ENCODE results near the gene LEF1. TPM values are rescaled to one million over a fixed set of nuclear protein-coding genes. Genes with fewer than 3 reads are reported as not detected.

Gene LEF1
- polyA plus RNA-seq, 1 donor (not counting 4 experiments of a cell fraction or from before 2014, with no cell fraction given) = 1.5 TPM

GRCh38 chr4:108056418-108056817 is 112.3 kb downstream of the LEF1 start:
- Histone ChIP-seq H3K27me3 (ENCODE audit: control insufficient read depth, extremely low read depth, insufficient read depth, low read length) (no peaks in the 10 kb centered on the region), H3K36me3 (ENCODE audit: control insufficient read depth in 2 of 2, extremely low read depth in 1 of 2, insufficient read depth in 2 of 2, low read length in 2 of 2) (no peaks in the 10 kb centered on the region), H3K4me1 (ENCODE audit: control insufficient read depth, extremely low read depth, insufficient read depth, low read length) (no peaks in the 10 kb centered on the region), H3K9me3 (ENCODE audit: control insufficient read depth, low read depth, low read length) (no peaks in the 10 kb centered on the region), H2AFZ (ENCODE audit: control insufficient read depth, low read length) (no peak overlapping the region), H3K27ac (ENCODE audit: control insufficient read depth, insufficient read depth, low read length) (no peak overlapping the region), H4K20me1 (ENCODE audit: control insufficient read depth, extremely low read depth, insufficient read depth, low read length) (no peaks in the 10 kb centered on the region), H3K4me3 (ENCODE audit: control insufficient read depth in 2 of 3, extremely low read depth in 1 of 3, insufficient read depth in 2 of 3, low read depth in 1 of 3, low read length in 3 of 3) (no peak overlapping the region), H3K9ac (ENCODE audit: control insufficient read depth, extremely low read depth, insufficient read depth, low read length) (no peak overlapping the region), H3K9me1 (ENCODE audit: control insufficient read depth, extremely low read depth, insufficient read depth, low read length) (no peaks in the 10 kb centered on the region), H3K4me2 (ENCODE audit: control insufficient read depth, extremely low read depth, insufficient read depth, low read depth, low read length) (no peak overlapping the region), H3K79me2 (ENCODE audit: control insufficient read depth, insufficient read depth, low read length) (no peaks in the 10 kb centered on the region)
- dilution Hi-C loops (cut with MboI; ENCODE audit: extremely low pct_ligation_motif_present, low sequenced_read_pairs) = no loop called here
- TF ChIP-seq CTCF (optimal IDR thresholded peaks at IDR 0.05 in 1 of 3, IDR thresholded peaks at IDR 0.05 in 1 of 3, conservative IDR thresholded peaks at IDR 0.05 in 1 of 3; ENCODE audit: extremely low read depth in 1 of 3, insufficient read depth in 2 of 3, low read length in 3 of 3) = no peak
- TF ChIP-seq EZH2 (IDR thresholded peaks at IDR 0.05; ENCODE audit: low read length) = no peak
- no peak for DNase-seq (ENCODE audit: low read depth, low spot score)
- FAIRE-seq = no peak

GRCh38 chr4:108055787-108056186 is 112.9 kb downstream of the LEF1 start:
- Histone ChIP-seq H3K36me3 (ENCODE audit: control insufficient read depth in 2 of 2, extremely low read depth in 1 of 2, insufficient read depth in 2 of 2, low read length in 2 of 2) (no peaks in the 10 kb centered on the region), H4K20me1 (ENCODE audit: control insufficient read depth, extremely low read depth, insufficient read depth, low read length) (no peaks in the 10 kb centered on the region), H3K9ac (ENCODE audit: control insufficient read depth, extremely low read depth, insufficient read depth, low read length) (no peak overlapping the region), H3K9me1 (ENCODE audit: control insufficient read depth, extremely low read depth, insufficient read depth, low read length) (no peaks in the 10 kb centered on the region), H3K4me1 (ENCODE audit: control insufficient read depth, extremely low read depth, insufficient read depth, low read length) (no peaks in the 10 kb centered on the region), H3K9me3 (ENCODE audit: control insufficient read depth, low read depth, low read length) (no peaks in the 10 kb centered on the region), H3K4me2 (ENCODE audit: control insufficient read depth, extremely low read depth, insufficient read depth, low read depth, low read length) (no peak overlapping the region), H3K27me3 (ENCODE audit: control insufficient read depth, extremely low read depth, insufficient read depth, low read length) (no peaks in the 10 kb centered on the region), H3K27ac (ENCODE audit: control insufficient read depth, insufficient read depth, low read length) (no peak overlapping the region), H2AFZ (ENCODE audit: control insufficient read depth, low read length) (no peak overlapping the region), H3K79me2 (ENCODE audit: control insufficient read depth, insufficient read depth, low read length) (no peaks in the 10 kb centered on the region), H3K4me3 (ENCODE audit: control insufficient read depth in 2 of 3, extremely low read depth in 1 of 3, insufficient read depth in 2 of 3, low read depth in 1 of 3, low read length in 3 of 3) (no peak overlapping the region)
- FAIRE-seq (no peak), DNase-seq (ENCODE audit: low read depth, low spot score) (no peak)
- dilution Hi-C loops (cut with MboI; ENCODE audit: extremely low pct_ligation_motif_present, low sequenced_read_pairs) = no loop called here
- no peak for TF ChIP-seq EZH2 (IDR thresholded peaks at IDR 0.05; ENCODE audit: low read length)

- H3K9me3 ChIP-seq (ENCODE audit: control insufficient read depth, low read depth, low read length) = no peaks in the 10 kb centered on the region
- no peak overlapping the region for H2AFZ ChIP-seq (ENCODE audit: control insufficient read depth, low read length)
- H3K9ac ChIP-seq (ENCODE audit: control insufficient read depth, extremely low read depth, insufficient read depth, low read length) = no peak overlapping the region
- no peaks in the 10 kb centered on the region for H3K36me3 ChIP-seq (ENCODE audit: control insufficient read depth in 2 of 2, extremely low read depth in 1 of 2, insufficient read depth in 2 of 2, low read length in 2 of 2)
- FAIRE-seq (no peak), DNase-seq (ENCODE audit: low read depth, low spot score) (no peak)
- dilution Hi-C loops (cut with MboI; ENCODE audit: extremely low pct_ligation_motif_present, low sequenced_read_pairs) = no loop called here
- TF ChIP-seq EZH2 (IDR thresholded peaks at IDR 0.05; ENCODE audit: low read length) = no peak
- TF ChIP-seq CTCF (optimal IDR thresholded peaks at IDR 0.05 in 1 of 3, IDR thresholded peaks at IDR 0.05 in 1 of 3, conservative IDR thresholded peaks at IDR 0.05 in 1 of 3; ENCODE audit: extremely low read depth in 1 of 3, insufficient read depth in 2 of 3, low read length in 3 of 3) = no peak
- no peaks in the 10 kb centered on the region for H3K4me1 ChIP-seq (ENCODE audit: control insufficient read depth, extremely low read depth, insufficient read depth, low read length)
- H3K4me2 ChIP-seq (ENCODE audit: control insufficient read depth, extremely low read depth, insufficient read depth, low read depth, low read length) = no peak overlapping the region
- H4K20me1 ChIP-seq (ENCODE audit: control insufficient read depth, extremely low read depth, insufficient read depth, low read length) = no peaks in the 10 kb centered on the region
- H3K27me3 ChIP-seq (ENCODE audit: control insufficient read depth, extremely low read depth, insufficient read depth, low read length) = no peaks in the 10 kb centered on the region
- no peaks in the 10 kb centered on the region for H3K9me1 ChIP-seq (ENCODE audit: control insufficient read depth, extremely low read depth, insufficient read depth, low read length)
- no peak overlapping the region for H3K27ac ChIP-seq (ENCODE audit: control insufficient read depth, insufficient read depth, low read length)
- no peaks in the 10 kb centered on the region for H3K79me2 ChIP-seq (ENCODE audit: control insufficient read depth, insufficient read depth, low read length)
- H3K4me3 ChIP-seq (ENCODE audit: control insufficient read depth in 2 of 3, extremely low read depth in 1 of 3, insufficient read depth in 2 of 3, low read depth in 1 of 3, low read length in 3 of 3) = no peak overlapping the region
Observed at GRCh38 chr4:108054025-108054638, 114.6 kb downstream of the LEF1 start.
